HUES6 (cell line): ENCODE data around the gene RNF6.

Experiments
- H3K27ac ChIP-seq: 2 replicates; pipeline ENCODE4 v1.7.0; 2013; ENCODE audit warnings: low read depth, mild to moderate bottlenecking, low read length, inconsistent platforms
- H3K27me3 ChIP-seq: 2 replicates; pipeline ENCODE4 v1.6.1; 2013; ENCODE audit warnings: low read length; ENCODE audit not compliant: control insufficient read depth, insufficient read depth
- H3K36me3 ChIP-seq: 2 replicates; pipeline ENCODE4 v1.6.1; 2013; ENCODE audit warnings: low read length; ENCODE audit not compliant: control insufficient read depth, insufficient read depth
- H3K4me1 ChIP-seq: 2 replicates; pipeline ENCODE4 v1.6.1; 2013; ENCODE audit warnings: low read length; ENCODE audit not compliant: control insufficient read depth, insufficient read depth
- H3K4me3 ChIP-seq: 2 replicates; pipeline ENCODE4 v1.5.1; 2013; ENCODE audit warnings: low read depth, low read length
- H3K9ac ChIP-seq: one replicate; pipeline ENCODE4 v1.6.1; 2013; ENCODE audit warnings: mild to moderate bottlenecking, low read length
- H3K9me3 ChIP-seq: 2 replicates; pipeline ENCODE4 v1.6.1; 2013; ENCODE audit warnings: low read depth, low read length; ENCODE audit not compliant: control insufficient read depth, insufficient read depth

The RNF6 gene

GRCh38 chr13:26198116-26198515, 24.0 kb downstream of the RNF6 start:
- no peak overlapping the region for H3K4me3 ChIP-seq
- H3K9ac ChIP-seq = no peak overlapping the region
- H3K27ac ChIP-seq = no peak overlapping the region

GRCh38 chr13:26197298-26197697, 24.8 kb downstream of the RNF6 start:
- no peak overlapping the region for H3K27ac ChIP-seq
- H3K4me3 ChIP-seq = no peak overlapping the region
- H3K9me3 ChIP-seq = peaks cover 3% of the 10 kb centered on the region; the same call in 1 of the 2 replicates
- H3K9ac ChIP-seq = no peak overlapping the region
- no peaks in the 10 kb centered on the region for H3K4me1 ChIP-seq
- H3K36me3 ChIP-seq = no peaks in the 10 kb centered on the region
- H3K27me3 ChIP-seq = no peaks in the 10 kb centered on the region

More at GRCh38 chr13:26198116-26198515, 24.0 kb downstream of the RNF6 start:
- H3K9me3 ChIP-seq = no peaks in the 10 kb centered on the region; the same call in 1 of the 2 replicates
- no peaks in the 10 kb centered on the region for H3K27me3 ChIP-seq
- no peaks in the 10 kb centered on the region for H3K4me1 ChIP-seq
- H3K36me3 ChIP-seq = no peaks in the 10 kb centered on the region

GRCh38 chr13:26186995-26187394, 35.1 kb downstream of the RNF6 start:
- no peak overlapping the region for H3K27ac ChIP-seq
- H3K9ac ChIP-seq = no peak overlapping the region
- no peaks in the 10 kb centered on the region for H3K4me1 ChIP-seq
- no peaks in the 10 kb centered on the region for H3K9me3 ChIP-seq
- H3K4me3 ChIP-seq = peak overlapping the region; percentile 70
- peaks cover 5% of the 10 kb centered on the region; the same call in 1 of the 2 replicates for H3K27me3 ChIP-seq
- no peaks in the 10 kb centered on the region for H3K36me3 ChIP-seq

GRCh38 chr13:26186118-26186870, 35.8 kb downstream of the RNF6 start:
- Histone ChIP-seq H3K27me3 (peaks cover 5% of the 10 kb centered on the region; the same call in 1 of the 2 replicates), H3K4me1 (no peaks in the 10 kb centered on the region), H3K36me3 (no peaks in the 10 kb centered on the region), H3K27ac (no peak overlapping the region), H3K9me3 (no peaks in the 10 kb centered on the region), H3K9ac (peak overlapping the region; percentile 78), H3K4me3 (peak overlapping the region; percentile 70)

- Histone ChIP-seq H3K27me3 (peaks cover 5% of the 10 kb centered on the region; the same call in 1 of the 2 replicates), H3K4me1 (no peaks in the 10 kb centered on the region), H3K27ac (no peak overlapping the region), H3K9ac (no peak overlapping the region), H3K4me3 (peak overlapping the region; percentile 70), H3K36me3 (no peaks in the 10 kb centered on the region), H3K9me3 (no peaks in the 10 kb centered on the region)
Measured at GRCh38 chr13:26185720-26186117, 36.4 kb downstream of the RNF6 start.

- no peaks in the 10 kb centered on the region for H3K4me1 ChIP-seq
- H3K9me3 ChIP-seq = no peaks in the 10 kb centered on the region
- H3K4me3 ChIP-seq = no peak overlapping the region
- no peaks in the 10 kb centered on the region for H3K36me3 ChIP-seq
- H3K27me3 ChIP-seq = peaks cover 5% of the 10 kb centered on the region; the same call in 1 of the 2 replicates
- no peak overlapping the region for H3K9ac ChIP-seq
- H3K27ac ChIP-seq = no peak overlapping the region
Measured at GRCh38 chr13:26184791-26185250, 37.3 kb downstream of the RNF6 start.

- Histone ChIP-seq H3K4me1 (no peaks in the 10 kb centered on the region), H3K27me3 (peaks cover 5% of the 10 kb centered on the region; the same call in 1 of the 2 replicates), H3K27ac (no peak overlapping the region), H3K36me3 (no peaks in the 10 kb centered on the region), H3K9ac (no peak overlapping the region), H3K9me3 (no peaks in the 10 kb centered on the region), H3K4me3 (no peak overlapping the region)
Measured at GRCh38 chr13:26183416-26183815, 38.7 kb downstream of the RNF6 start.

GRCh38 chr13:26179344-26179743, 42.8 kb downstream of the RNF6 start:
- Histone ChIP-seq H3K27ac (no peak overlapping the region), H3K27me3 (no peaks in the 10 kb centered on the region), H3K4me3 (no peak overlapping the region), H3K9me3 (no peaks in the 10 kb centered on the region), H3K4me1 (no peaks in the 10 kb centered on the region), H3K36me3 (no peaks in the 10 kb centered on the region), H3K9ac (no peak overlapping the region)

GRCh38 chr13:26168835-26169234, 53.3 kb downstream of the RNF6 start:
- no peak overlapping the region for H3K9ac ChIP-seq
- no peaks in the 10 kb centered on the region for H3K36me3 ChIP-seq
- H3K4me1 ChIP-seq = no peaks in the 10 kb centered on the region
- peaks cover 9% of the 10 kb centered on the region; the same call in 1 of the 2 replicates for H3K9me3 ChIP-seq
- H3K4me3 ChIP-seq = no peak overlapping the region
- no peak overlapping the region for H3K27ac ChIP-seq
- no peaks in the 10 kb centered on the region for H3K27me3 ChIP-seq

- no peaks in the 10 kb centered on the region for H3K27me3 ChIP-seq
- peaks cover 9% of the 10 kb centered on the region; the same call in 1 of the 2 replicates for H3K9me3 ChIP-seq
- H3K4me1 ChIP-seq = no peaks in the 10 kb centered on the region
- no peak overlapping the region for H3K27ac ChIP-seq
- H3K4me3 ChIP-seq = no peak overlapping the region
- no peaks in the 10 kb centered on the region for H3K36me3 ChIP-seq
- no peak overlapping the region for H3K9ac ChIP-seq
Measured at GRCh38 chr13:26168237-26168814, 53.8 kb downstream of the RNF6 start.

GRCh38 chr13:26163812-26164211, 58.3 kb downstream of the RNF6 start:
- Histone ChIP-seq H3K9me3 (peaks cover 9% of the 10 kb centered on the region; the same call in 1 of the 2 replicates), H3K4me3 (no peak overlapping the region), H3K27ac (no peak overlapping the region), H3K27me3 (no peaks in the 10 kb centered on the region), H3K36me3 (no peaks in the 10 kb centered on the region), H3K4me1 (no peaks in the 10 kb centered on the region), H3K9ac (no peak overlapping the region)
